Type B pancreatic cell (in vitro differentiated cells): ENCODE results near the gene MC5R. TPM values are rescaled to one million over a fixed set of nuclear protein-coding genes. Genes with fewer than 3 reads are reported as not detected.

Experiments used
- DNase-seq: peaks from one replicate; pipeline ENCODE4 v3.0.0; 2021; ENCODE audit warnings: mixed read lengths; ENCODE audit not compliant: unreplicated experiment; ENCODE audit errors: extremely low spot score
- H3K27ac Mint-ChIP-seq: 2 replicates; pipeline ENCODE4 v1.8.0; 2021; ENCODE audit warnings: mild to moderate bottlenecking, mixed read lengths
- H3K27me3 Mint-ChIP-seq: 2 replicates; pipeline ENCODE4 v1.8.0; 2021; ENCODE audit warnings: mixed read lengths
- H3K36me3 Mint-ChIP-seq: 2 replicates; pipeline ENCODE4 v1.8.0; 2021; ENCODE audit warnings: mixed read lengths
- H3K4me1 Mint-ChIP-seq: one replicate; pipeline ENCODE4 v1.8.0; 2021; ENCODE audit warnings: mixed read lengths; ENCODE audit not compliant: unreplicated experiment
- H3K4me3 Mint-ChIP-seq: 2 replicates; pipeline ENCODE4 v1.8.0; 2021; ENCODE audit warnings: mild to moderate bottlenecking, mixed read lengths
- H3K9me3 Mint-ChIP-seq: 2 replicates; pipeline ENCODE4 v1.8.0; 2021; ENCODE audit warnings: mixed read lengths
- total RNA-seq: library from RNA; stranded (reverse); gene quantifications from 2 replicates; pipeline ENCODE4 v1.2.1, GENCODE V29; 2021; ENCODE audit warnings: low replicate concordance
- TF ChIP-seq, protein P1 (sequence below): fragments of 200-600 bp; sonication (generic); conservative IDR thresholded peaks from 2 replicates; pipeline ENCODE4 v1.5.0; 2021; ENCODE audit warnings: antibody characterized with exemption, mild to moderate bottlenecking

The MC5R gene
- total RNA-seq, 1 donor from 2014 or later: not detected

- H3K4me1 Mint-ChIP-seq: no peaks in the 10 kb centered on the region
Measured at GRCh38 chr18:13813271-13813849, 10.6 kb upstream of the MC5R start.

GRCh38 chr18:13826209-13826608 is 2.3 kb downstream of the MC5R start:
- Mint-ChIP-seq H3K9me3 (no peaks in the 10 kb centered on the region), H3K36me3 (no peaks in the 10 kb centered on the region), H3K4me1 (no peaks in the 10 kb centered on the region)

More at GRCh38 chr18:13813271-13813849, 10.6 kb upstream of the MC5R start:
- TF ChIP-seq, protein P1, sequence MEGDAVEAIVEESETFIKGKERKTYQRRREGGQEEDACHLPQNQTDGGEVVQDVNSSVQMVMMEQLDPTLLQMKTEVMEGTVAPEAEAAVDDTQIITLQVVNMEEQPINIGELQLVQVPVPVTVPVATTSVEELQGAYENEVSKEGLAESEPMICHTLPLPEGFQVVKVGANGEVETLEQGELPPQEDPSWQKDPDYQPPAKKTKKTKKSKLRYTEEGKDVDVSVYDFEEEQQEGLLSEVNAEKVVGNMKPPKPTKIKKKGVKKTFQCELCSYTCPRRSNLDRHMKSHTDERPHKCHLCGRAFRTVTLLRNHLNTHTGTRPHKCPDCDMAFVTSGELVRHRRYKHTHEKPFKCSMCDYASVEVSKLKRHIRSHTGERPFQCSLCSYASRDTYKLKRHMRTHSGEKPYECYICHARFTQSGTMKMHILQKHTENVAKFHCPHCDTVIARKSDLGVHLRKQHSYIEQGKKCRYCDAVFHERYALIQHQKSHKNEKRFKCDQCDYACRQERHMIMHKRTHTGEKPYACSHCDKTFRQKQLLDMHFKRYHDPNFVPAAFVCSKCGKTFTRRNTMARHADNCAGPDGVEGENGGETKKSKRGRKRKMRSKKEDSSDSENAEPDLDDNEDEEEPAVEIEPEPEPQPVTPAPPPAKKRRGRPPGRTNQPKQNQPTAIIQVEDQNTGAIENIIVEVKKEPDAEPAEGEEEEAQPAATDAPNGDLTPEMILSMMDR: peak; percentile 91
- Mint-ChIP-seq H3K27me3 (peaks cover 6% of the 10 kb centered on the region), H3K27ac (no peak overlapping the region), H3K4me3 (no peak overlapping the region), H3K9me3 (no peaks in the 10 kb centered on the region), H3K36me3 (no peaks in the 10 kb centered on the region)
- no peak for DNase-seq

DNA sequence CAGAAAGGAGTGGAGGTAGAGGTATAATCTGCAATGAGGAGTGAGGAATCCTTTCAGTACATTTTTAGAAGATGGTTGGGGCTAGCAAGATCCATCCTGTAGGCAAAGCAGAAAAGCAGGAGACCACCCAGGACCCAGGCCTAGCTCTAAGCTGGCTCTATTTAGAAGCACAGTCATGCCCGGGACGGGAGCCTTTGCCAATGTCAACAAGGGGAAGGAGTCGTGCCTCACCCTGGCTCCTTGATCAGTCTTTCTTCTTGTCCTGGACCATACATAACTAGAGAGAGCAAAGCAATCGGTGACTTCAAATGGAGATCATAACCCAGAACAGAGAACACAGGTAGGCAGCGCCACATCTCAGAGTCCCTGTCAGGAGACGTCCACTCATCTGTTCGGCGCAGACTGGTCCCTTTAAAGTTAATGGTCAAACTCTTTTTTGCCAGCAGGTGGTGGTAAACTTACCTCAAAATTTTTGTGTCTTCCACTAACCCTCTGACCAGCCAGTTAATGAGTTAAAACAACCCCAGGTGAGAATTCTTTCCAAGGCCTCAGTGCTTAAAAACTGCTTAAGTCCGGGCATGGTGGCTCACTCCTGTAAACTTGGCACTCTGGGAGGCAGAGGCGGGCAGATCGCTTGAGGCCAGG is 8.0 kb downstream of the MC5R start:
- H3K4me3 Mint-ChIP-seq: no peak overlapping the region
- TF ChIP-seq, protein P1: peak; percentile 41
- peaks cover 18% of the 10 kb centered on the region for H3K27me3 Mint-ChIP-seq
- no peaks in the 10 kb centered on the region for H3K9me3 Mint-ChIP-seq
- no peaks in the 10 kb centered on the region for H3K4me1 Mint-ChIP-seq
- H3K27ac Mint-ChIP-seq: no peak overlapping the region
- no peaks in the 10 kb centered on the region for H3K36me3 Mint-ChIP-seq
- no peak for DNase-seq

More at GRCh38 chr18:13826209-13826608, 2.3 kb downstream of the MC5R start:
- H3K27ac Mint-ChIP-seq: no peak overlapping the region
- no peak for DNase-seq
- TF ChIP-seq, protein P1: no peak
- no peak overlapping the region for H3K4me3 Mint-ChIP-seq
- H3K27me3 Mint-ChIP-seq: peaks cover 35% of the 10 kb centered on the region

GRCh38 chr18:13834496-13835015 is 10.6 kb downstream of the MC5R start:
- no peaks in the 10 kb centered on the region for H3K9me3 Mint-ChIP-seq

DNA sequence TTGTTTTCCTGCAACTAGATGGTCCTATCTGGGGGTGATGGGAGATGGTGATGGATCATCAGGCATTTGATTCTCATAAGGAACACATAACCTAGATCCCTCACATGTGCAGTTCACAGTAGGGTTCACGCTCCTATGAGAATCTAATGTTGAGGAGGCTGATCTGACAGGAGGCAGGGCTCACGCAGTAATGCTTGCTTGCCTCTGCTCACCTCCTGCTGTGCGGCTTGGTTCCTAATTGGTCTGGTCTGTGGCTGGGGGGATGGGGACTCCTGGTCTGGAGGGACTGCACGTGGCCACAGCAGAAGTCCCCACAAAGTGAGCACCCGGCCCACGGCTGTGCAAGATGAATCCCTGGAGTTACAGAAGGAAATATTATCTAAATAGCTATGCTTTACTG is 11.3 kb downstream of the MC5R start:
- TF ChIP-seq, protein P1: no peak
- Mint-ChIP-seq H3K4me3 (no peak overlapping the region), H3K27me3 (peaks cover 15% of the 10 kb centered on the region), H3K4me1 (no peaks in the 10 kb centered on the region), H3K36me3 (no peaks in the 10 kb centered on the region), H3K9me3 (no peaks in the 10 kb centered on the region), H3K27ac (no peak overlapping the region)
- DNase-seq: no peak

More at GRCh38 chr18:13834496-13835015, 10.6 kb downstream of the MC5R start:
- no peak overlapping the region for H3K27ac Mint-ChIP-seq
- TF ChIP-seq, protein P1: no peak
- H3K36me3 Mint-ChIP-seq: no peaks in the 10 kb centered on the region
- no peak for DNase-seq
- H3K27me3 Mint-ChIP-seq: peaks cover 15% of the 10 kb centered on the region
- no peaks in the 10 kb centered on the region for H3K4me1 Mint-ChIP-seq
- H3K4me3 Mint-ChIP-seq: no peak overlapping the region
